A204.1 (cell line): ENCODE results near the gene WDR64.
"Not testable (repeated sequence)": the region's sequence is repeated elsewhere in the genome, so short reads cannot be mapped to it uniquely, and the experiment has no call there.

Experiments used
- FAIRE-seq: peaks from 2 replicates; lab custom pipeline; 2012; peaks lifted over from hg19 to GRCh38; lab: Jason Lieb, UNC

Gene WDR64

DNA sequence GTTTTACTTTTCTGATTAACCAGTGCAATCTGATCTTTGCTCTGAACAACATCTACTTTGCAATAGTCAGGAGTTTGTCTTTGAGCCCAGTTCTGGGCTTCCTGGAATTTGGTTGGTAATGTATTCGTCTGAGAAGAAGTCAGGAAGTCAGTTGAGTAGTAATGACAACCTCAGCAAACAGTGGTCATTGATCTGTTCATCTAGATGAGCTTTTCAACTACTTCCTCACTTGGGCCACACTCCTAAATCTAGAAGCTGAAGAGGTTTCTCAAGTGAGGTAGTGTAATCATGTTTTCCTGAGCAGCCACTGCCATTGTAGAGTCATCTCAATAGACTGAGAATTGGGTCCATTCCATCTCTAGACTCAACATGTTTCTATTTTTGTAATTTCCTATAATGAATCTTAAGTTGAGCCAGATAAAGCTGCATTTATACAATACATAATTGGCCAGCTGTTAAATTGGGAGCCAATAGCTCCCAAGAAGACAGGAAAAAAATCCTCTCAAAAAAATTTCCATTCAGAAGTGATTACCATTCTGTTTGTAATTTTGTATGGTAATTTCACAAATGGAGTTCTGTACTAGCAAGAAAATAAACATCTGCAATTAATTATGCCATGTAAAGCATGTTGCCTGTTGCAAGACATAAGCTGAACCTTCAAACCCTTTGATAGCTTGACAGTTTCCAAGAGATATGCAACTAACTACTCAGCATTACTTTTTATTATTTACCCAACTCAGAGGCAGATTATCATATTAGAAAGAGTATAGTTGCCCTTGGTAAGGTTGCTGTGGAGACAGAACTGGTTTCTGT lies 49.6 kb downstream of the WDR64 start:
- no peak for FAIRE-seq

DNA sequence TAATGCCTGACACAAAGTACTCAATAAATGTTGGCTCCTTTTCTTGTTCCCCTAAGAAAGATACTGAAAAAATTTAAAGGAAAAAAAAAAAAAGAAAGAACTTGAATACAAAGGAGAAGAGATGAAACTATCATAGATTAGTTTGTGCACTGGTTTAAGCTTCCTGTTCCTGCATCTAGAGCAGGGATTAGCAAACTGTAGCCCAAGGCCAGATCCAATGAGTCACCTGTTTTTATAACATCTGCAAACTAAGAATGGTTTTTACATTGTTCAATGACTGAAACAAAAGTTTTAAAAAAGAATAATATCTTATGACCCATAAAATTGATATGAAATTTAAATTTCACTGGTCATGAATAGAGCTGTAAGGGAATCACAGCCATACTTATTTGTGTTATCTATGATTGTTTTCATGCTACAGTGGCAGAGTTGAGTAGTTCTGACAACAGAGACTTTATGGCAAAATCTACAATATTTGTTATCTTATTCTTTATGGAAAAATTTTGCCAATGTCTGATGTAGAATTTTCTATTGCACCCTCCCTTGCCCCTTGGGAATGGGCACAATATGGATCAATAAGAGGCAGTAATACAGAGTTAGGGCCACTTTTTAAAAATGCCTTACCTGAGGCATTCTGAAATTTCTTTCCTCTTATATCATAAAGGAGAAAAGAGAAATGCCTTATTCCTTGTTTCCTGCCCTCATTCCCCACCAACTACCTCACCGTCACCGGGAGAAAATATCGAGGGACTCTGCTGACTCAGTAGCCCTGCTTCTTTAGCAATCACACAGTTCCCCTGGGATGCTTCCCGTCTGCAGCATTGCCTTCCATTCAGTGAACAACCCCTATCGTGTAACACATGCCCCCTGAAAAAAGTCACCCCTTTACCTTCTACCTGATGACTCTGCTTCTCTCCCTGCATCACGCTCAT lies 50.6 kb downstream of the WDR64 start:
- no peak for FAIRE-seq

DNA sequence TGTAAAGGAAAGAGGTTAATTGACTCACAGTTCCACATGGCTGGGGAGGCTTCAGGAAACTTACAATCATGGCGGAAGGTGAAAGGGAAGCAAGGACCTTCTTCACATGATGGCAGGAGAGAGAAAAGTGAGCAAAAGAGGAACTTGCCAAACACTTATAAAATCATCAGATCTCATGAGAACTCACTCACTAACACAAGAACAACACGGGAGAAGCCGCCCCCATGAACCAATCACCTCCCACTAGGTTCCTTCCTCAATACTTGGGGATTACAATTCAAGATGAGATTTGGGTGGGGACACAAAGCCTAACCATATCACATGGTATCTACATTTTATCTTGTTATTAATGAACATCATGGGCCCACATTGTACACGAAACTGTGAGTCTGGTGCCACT lies 51.7 kb downstream of the WDR64 start:
- FAIRE-seq = not testable (repeated sequence)

DNA sequence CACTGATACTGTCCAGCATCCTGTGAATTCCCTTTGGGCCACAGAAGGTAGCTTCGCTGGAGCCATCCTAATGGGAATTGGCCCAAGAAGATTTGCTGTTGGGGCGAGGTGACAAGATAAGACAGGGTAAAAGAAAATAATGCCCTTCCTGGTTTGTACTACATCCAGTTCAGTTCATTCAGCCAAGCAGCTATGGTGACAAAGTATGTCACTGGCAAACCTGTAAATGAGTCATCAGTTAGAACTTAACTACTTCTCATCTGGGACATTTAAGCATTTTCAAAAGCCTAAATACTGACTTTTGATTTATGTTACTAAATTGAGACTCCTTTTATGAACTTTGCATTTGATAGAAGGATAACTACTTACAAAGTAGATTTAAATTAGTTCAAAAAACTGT lies 54.2 kb downstream of the WDR64 start:
- no peak for FAIRE-seq

DNA sequence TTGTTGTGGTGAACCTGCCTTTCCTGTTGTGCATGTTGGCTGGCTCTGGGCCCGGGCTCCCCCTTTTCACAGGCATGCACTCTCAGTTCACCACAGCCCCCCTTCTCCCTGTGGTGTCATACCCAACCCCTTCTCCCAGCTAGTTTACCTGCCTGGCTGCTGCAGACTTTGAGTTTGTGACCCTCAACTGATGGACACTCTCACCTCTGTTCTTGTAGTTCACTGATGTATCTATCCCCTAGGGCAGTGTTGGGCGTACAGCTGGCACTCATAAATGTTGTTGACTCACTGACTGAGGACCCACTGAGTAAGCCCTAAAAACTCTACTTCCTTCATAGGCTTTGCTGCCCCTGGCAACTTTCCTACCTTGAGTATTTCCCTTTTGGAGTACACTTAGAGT lies 54.9 kb downstream of the WDR64 start:
- no peak for FAIRE-seq

DNA sequence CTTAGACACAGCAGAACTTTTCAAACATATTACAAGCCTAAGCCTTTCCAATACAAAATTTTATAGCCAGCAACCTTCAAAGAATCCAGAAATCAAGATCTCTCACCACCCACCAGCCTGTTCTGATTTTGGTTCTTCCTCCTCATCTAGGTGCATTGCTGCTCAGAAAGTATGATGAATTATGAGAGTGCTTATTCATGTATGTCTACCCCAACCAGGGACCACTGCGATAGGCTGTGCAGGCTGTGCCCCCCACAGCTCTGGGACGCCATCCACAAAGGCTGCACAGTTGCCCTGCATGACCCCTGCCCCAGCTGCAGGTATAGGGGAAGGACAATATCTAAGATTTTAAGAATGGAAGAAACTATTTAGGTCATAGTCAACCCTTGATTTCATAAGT lies 55.4 kb downstream of the WDR64 start:
- no peak for FAIRE-seq

DNA sequence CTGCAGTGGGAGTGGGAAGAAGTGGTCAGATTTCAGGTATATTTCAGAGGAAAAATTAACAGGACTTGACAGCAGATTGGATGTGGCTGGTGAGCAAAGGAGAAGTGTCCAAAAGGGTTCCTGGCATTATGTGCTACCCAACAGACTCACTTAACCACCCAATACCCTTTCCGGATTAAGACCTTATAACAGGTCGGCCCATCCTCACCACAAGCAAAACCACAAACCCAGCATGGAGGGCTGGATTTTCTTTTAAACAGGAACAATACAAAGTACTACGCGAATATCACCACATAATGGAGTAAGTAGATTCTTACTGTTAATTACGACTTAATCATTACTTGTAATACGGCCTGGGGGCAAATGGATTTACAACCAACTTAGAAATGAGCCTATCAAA lies 59.2 kb downstream of the WDR64 start:
- no peak for FAIRE-seq

DNA sequence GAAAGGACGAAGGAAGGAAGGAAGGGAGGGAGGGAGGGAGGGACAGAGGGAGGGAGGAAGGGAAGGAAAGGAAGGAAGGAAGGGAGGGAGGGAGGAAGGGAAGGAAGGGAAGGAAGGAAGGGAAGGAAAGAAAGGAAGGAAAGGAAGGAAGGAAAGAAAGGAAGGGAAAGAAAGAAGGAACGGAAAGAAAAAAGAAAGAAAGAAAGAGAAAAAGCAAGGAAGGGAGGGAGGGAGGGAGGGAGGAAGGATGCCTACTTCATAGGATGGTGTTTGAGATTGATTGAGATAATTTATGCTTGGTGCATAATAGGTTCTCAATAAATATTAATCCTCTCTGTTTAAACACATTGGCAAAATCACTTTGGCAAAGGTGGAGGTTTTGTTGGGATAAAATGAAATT lies 61.2 kb downstream of the WDR64 start:
- FAIRE-seq = no peak

DNA sequence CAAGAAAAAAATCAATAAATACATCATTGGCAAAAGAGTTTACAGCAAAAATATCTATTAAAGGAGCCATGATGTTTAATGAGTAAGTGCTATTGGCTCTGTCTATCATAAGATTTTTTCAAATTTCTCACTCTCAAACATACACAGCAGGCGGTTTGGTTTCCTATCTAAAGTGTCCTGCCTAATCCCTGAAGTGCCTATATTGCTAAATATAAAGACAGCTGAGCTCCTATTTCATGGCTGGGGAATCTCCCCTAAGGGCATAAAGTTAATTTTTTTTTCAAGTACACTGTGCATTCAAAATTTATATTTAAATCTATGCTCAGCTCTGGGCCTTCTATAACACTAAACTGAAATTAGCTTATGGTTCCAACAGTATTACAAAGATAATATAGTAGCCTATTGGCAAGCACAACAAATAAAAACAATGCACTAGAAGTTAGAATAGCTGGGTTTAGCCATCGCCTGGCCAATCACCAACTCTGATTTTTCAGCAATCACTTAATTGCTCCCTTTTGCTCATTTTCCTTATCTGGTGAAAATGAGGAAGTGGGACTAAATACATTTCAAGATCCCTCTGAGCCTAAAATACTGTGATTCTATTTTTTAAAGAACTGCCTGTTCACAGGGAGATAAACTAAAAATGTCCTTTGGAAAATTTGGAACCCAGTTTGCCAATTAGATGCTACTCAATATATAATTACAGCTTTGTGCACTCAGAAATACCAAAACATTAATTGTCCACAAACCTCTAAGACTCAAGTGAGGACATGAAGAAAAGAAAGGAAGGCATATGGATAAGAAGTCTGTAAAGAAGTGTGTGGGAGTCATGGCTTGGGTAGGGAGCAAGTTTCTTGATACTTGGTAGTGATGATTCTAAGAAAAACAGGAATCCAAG lies 62.5 kb downstream of the WDR64 start:
- no peak for FAIRE-seq

DNA sequence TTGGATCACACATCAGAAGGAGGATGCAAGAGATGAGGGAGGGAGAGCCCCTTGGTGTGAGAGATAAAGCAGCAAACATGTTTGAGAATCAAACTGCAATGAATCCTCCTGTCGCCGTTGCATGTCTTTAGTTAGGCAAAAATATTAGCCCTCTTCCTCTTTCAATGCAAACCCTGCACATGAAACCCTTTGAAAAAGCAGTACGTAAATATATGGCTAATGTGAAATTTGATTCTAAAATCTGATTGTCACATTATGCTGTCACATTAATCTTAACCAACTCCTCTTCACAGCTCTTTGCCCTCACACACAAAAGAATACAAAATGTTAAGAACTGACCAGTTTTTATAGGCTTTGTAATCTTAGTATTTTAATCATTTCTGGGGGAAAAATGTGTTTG lies 63.4 kb downstream of the WDR64 start:
- FAIRE-seq = no peak

DNA sequence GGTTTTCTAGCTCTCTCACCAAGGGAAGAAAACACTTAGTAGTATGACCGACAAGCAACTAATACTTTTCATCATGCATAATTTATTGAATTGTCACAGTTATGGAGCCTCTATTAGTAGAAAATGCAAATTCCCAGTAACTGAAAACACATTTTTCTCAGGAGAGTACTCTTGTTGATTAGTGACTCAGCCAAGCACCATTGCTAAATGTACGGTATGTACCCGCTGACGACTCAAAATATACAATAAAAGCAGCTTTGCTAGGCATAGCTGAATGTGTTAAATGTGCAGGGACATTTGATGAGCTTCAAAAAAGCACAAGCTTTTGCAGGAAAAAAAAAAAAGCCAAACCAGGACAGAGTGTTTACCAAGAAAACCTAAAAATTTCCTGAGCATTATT lies 63.9 kb downstream of the WDR64 start:
- no peak for FAIRE-seq

DNA sequence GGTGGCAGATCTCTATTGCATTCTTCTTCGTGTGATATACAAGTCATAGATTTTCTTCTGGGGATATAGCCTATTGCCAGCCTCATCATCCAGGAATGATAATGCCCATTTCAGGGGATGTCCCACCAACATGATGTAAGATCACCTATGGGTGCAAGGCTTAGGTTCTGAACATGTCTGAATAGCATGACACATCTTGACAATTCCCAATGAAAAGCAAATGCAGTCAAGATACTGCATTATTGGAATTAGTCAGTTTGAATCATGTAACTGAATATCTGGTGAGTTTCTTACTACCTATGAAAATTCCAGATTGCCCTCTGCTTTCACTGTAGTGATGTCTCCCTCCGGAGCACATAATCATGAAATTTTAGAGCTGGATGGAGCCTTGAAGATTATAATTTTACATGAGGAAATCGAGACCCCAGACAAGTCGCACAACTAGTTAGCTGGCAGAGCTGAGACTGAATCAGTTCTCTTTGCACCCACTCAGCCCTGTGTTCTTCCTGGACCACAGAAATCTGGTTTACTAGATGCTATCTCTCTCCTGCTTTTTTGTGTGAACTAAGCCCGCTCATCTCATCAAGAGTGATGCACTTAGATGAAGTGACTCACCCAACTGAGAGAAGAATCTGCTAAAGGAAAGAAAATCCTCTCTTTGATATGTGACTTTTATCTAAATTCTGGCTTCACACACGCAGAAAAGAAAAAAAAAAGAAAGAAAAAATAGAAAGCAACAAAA lies 65.0 kb downstream of the WDR64 start:
- no peak for FAIRE-seq

DNA sequence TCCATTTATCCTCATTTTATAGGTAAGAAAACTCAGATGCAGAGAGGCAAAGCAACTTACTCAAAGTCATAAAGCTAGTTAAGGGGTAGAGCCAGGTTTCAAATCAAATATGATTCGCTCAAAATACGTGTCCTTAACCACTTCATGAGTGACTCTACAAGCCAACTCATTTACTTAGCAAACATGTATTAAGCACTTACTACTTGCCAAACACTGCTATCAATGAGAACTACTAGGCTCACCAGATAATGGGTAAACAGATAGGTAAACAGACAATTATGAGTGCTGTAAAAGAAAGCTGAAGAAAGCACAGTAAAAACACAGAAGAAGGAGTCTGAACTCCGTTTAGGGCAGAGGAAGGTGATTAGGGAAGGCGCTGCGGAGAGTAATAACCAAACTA lies 65.9 kb downstream of the WDR64 start:
- FAIRE-seq = no peak

DNA sequence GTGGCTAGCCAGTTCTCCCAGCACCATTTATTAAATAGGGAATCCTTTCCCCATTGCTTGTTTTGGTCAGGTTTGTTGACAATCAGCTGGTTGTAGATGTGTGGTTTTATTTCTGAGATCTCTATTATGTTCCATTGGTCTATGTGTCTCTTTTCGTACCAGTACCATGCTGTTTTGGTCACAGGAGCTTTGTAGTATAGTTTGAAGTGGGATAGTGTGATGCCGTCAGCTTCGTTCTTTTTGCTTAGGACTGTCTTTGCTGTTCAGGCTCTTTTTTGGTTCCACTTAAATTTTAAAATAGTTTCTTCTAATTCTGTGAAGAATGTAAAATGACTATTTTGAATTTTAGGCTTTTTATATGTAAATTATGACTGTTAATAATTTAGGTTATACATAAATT lies 68.9 kb downstream of the WDR64 start:
- FAIRE-seq = no peak

DNA sequence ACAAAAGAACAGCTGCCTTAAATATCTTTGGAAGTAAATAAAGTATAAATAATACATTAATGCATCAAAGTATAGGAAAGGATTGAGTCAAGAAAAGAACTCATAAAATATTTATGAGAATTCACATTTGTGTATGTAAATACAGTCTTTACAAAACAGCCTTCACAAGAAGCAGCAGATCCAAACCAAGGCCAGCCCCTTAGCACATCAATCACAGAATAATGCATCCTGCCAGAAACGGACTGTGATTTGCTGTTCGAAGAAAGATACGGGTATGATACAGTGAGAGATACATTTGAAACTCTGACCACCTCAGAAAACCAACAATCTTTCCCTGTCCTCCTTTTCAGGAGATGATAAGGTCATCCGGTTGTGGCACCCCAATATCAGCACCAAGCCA lies 70.9 kb downstream of the WDR64 start:
- FAIRE-seq = no peak

DNA sequence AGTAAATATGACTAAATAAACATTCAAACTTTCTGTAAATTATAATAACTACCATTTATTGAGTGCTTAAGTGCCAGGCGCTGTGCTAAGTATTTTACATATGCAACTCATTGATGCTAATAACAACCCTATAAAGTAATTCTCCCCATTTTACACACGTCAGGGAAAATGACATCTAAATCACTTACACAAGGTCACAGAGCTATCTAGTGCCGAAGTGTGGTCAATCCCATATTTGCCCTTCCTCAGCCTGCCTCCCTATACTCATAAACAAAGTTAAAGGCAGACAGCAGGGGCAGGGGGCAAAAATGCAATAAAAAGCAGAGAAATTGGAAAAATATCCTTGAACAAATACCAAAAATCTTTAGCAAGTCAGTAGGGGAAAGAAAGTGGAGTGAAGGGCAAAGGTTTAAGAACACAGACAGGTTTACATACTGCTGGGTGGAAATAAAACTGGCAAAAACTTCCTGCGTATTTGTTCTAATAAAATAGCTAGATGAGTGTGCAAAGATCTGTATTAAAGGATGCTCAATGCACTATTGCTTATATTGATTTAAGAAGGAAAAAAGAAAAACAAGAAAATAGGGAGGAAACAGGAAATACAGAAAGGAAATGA lies 72.8 kb downstream of the WDR64 start:
- FAIRE-seq = no peak

DNA sequence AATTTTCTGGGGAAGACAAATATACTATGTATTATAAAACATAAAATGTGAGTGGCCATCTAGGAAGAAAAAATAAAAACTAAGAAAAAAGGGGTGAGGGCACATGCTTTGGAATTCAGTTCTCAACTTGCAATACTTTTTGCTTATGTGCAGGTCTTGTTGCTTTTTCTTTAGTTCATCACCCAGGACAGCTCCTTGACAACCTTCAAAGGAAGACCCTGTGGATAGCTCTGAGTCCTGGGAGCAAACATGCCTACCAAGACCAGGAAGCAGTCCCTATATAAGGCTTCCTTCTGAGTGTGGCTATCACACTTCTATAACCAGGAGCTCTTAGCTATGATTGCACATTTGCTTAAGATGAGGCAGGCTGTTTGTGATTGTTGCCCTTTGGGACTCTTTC lies 78.0 kb downstream of the WDR64 start:
- no peak for FAIRE-seq

DNA sequence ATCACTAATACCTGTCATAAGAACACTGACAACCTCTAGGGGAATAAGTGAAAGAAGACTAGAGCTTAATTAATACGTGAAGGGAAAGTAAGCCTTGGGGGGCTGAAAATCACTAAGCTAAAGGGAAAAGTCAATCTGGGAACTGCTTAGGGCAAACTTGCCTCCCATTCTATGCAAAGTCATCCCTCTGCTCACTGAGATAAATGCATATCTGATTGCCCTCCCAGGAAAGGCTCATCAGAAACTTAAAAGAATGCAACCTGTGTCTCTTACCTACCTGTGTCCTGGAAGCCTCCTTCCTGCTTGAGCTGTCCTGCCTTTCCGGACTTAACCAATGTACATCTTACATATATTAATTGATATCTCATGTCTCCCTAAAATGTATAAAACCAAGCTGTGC lies 81.8 kb downstream of the WDR64 start:
- FAIRE-seq = no peak

DNA sequence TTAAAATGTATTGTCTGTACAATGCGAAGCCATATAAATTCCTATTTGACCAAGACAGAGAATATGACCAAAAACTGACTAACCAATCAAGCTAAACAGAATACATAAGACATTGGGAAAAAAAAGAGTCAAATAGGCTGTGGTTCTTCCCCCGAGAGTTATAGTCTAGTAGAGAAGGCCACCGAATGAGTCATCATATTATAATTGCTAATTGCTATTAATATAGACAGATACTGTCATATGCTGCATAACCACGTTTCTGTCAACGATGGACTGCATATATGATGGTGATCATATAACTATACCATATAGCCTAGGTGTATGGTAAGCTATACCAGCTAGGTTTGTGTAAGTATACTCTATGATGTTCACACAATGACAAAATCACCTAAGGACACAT lies 82.5 kb downstream of the WDR64 start:
- no peak for FAIRE-seq

DNA sequence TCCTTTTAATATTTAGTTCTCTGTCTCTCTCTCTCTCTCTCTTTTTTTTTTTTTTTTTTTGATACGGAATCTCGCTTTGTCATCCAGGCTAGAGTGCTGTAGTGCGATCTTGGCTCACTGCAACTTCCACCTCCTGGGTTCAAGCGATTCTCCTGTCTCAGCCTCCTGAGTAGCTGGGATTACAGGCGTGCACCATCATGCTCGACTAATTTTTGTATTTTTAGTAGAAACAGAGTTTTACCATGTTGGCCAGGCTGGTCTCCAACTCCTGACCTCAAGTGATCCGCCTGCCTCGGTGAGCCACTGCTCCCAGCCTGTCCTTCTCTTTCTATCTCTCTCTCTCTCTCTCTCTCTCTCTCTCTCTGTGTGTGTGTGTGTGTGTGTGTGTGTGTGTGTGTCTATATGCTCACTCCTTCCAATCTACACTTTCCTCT lies 83.4 kb downstream of the WDR64 start:
- FAIRE-seq = not testable (repeated sequence)

DNA sequence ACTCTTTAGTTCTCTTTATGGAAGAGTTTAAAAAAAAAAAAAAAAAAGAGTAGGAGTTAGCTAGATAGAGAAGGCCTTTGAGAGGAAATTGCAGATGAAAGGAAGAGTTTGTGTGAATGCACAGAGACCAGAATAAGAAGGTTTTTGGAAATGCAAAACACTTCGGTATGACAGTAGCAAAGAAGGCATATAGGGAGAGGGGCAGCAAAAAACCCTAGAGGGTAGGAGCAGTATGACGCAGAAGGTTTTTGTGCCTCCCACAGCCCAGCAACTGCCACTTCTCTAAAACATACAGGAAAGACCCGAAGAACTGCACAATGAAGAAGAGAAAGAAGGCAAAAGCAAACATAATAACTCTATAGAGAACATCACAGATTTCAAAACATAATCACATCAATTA lies 84.3 kb downstream of the WDR64 start:
- no peak for FAIRE-seq
